Activated naive CD4-positive, alpha-beta T cell treated with anti-CD3 and anti-CD28 coated beads, Interleukin-2, amount 10 ng/mL, durations not matched to agents 7 days and 5 days (primary cell): ENCODE results near the gene HYAL1.
A peak's percentile ranks its signal among the peaks of the same experiment; 100 is the strongest.
"Not testable (repeated sequence)": the region's sequence is repeated elsewhere in the genome, so short reads cannot be mapped to it uniquely, and the experiment has no call there.

ENCODE experiments used
- CTCF ChIA-PET: fragments of 350-600 bp; sonication (Branson Sonifier 250); formaldehyde crosslinking; loops from one replicate; lab custom pipeline; 2021; ENCODE audit warnings: antibody characterized with exemption; lab: Charles Lee
- DNase-seq: peaks from one replicate; pipeline ENCODE4 v3.0.0-alpha.2; 2020
- H3K27ac Mint-ChIP-seq: one replicate; pipeline ENCODE4 v1.8.0; 2021; ENCODE audit warnings: mild to moderate bottlenecking, moderate library complexity, mixed read lengths
- H3K27me3 Mint-ChIP-seq: one replicate; pipeline ENCODE4 v1.8.0; 2021; ENCODE audit warnings: mild to moderate bottlenecking, mixed read lengths
- H3K36me3 Mint-ChIP-seq: one replicate; pipeline ENCODE4 v1.8.0; 2021; ENCODE audit warnings: mixed read lengths
- H3K4me1 Mint-ChIP-seq: one replicate; pipeline ENCODE4 v1.8.0; 2021; ENCODE audit warnings: mixed read lengths
- H3K4me3 Mint-ChIP-seq: one replicate; pipeline ENCODE4 v1.8.0; 2021; ENCODE audit warnings: mild to moderate bottlenecking, moderate library complexity, mixed read lengths
- H3K9me3 Mint-ChIP-seq: one replicate; pipeline ENCODE4 v1.8.0; 2021; ENCODE audit warnings: mixed read lengths

Gene HYAL1

GRCh38 chr3:50266017-50266416 is 37.4 kb downstream of the HYAL1 start:
- DNase-seq = no peak
- Mint-ChIP-seq H3K27ac (no peak overlapping the region), H3K9me3 (no peaks in the 10 kb centered on the region), H3K4me3 (no peak overlapping the region), H3K27me3 (peaks cover 66% of the 10 kb centered on the region), H3K36me3 (no peaks in the 10 kb centered on the region), H3K4me1 (no peaks in the 10 kb centered on the region)
- CTCF ChIA-PET = no interaction called here

- Mint-ChIP-seq H3K36me3 (no peaks in the 10 kb centered on the region), H3K27ac (no peak overlapping the region), H3K9me3 (no peaks in the 10 kb centered on the region), H3K4me3 (no peak overlapping the region), H3K4me1 (peaks cover under 1% of the 10 kb centered on the region), H3K27me3 (peaks cover 63% of the 10 kb centered on the region)
- DNase-seq = no peak
- CTCF ChIA-PET = no interaction called here
Measured at GRCh38 chr3:50265571-50265970, 37.8 kb downstream of the HYAL1 start.

DNA sequence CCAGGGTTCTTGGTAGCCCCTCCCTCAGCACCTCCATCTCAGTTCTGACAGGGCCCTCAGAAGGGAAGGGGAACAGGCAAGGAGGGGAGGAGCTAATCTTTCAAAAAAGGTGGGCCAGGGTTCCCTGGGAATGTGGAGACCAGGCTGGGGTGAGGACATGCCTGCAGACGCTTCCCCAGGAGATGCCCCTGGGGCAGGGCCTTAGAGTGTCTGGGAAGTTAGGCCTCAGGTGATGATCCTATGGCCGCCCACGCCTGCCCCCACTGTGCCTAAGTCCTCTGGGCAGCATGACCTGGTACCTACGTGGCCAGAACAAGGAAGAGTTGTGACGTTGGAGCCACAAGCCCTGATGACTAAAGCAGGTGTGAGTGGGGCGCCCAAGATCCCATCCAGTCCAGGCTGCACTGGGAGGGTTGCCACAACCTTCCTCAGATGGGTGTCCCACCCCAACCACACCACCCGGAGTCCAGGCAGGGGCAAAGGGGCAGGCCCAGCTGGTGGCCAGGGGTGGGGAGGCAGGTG is 38.3 kb downstream of the HYAL1 start:
- H3K27ac Mint-ChIP-seq = no peak overlapping the region
- DNase-seq = no peak
- peaks cover 59% of the 10 kb centered on the region for H3K27me3 Mint-ChIP-seq
- H3K9me3 Mint-ChIP-seq = no peaks in the 10 kb centered on the region
- CTCF ChIA-PET = interaction anchor here (0.6 to 1.7 kb wide), 2 partner anchors 10 to 30 kb away, joined by 3 to 4 read pairs; partner anchors contain the start of gene GNAI2
- no peak overlapping the region for H3K4me3 Mint-ChIP-seq
- H3K4me1 Mint-ChIP-seq = peaks cover 3% of the 10 kb centered on the region
- no peaks in the 10 kb centered on the region for H3K36me3 Mint-ChIP-seq

DNA sequence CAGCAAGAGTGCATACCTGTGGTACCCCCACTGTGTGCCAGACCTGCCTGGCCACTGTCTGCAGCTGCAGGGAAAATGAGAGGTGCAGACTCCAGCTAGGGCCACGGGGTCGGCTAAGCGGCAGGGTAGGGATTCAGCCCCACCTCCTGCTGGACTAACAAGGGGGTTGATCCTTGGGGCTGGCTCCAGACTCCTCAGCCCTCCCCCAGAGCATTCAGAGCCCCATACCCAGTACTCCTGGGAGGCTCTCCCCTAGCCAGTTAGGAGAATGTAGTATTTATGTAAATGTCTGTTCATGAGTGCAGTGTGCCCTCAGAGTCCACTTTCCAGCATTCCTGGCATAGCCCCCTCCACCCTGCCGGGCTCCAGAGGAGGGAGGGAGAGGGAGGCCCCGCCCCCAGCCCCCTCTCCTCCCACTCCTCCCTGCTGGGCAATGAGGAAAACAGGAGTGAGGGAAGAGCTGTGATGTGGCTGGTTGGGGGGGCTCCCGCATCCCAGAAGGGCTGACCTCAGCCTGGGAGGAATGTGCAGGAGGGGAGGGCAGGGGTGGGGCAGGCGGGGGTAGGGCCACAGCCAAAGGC is 38.9 kb downstream of the HYAL1 start:
- peak overlapping the region; percentile 28 for H3K27ac Mint-ChIP-seq

GRCh38 chr3:50263478-50264382 is 39.6 kb downstream of the HYAL1 start:
- Mint-ChIP-seq H3K27ac (peak overlapping the region; percentile 28), H3K36me3 (peaks cover 3% of the 10 kb centered on the region), H3K4me1 (peaks cover 10% of the 10 kb centered on the region), H3K9me3 (no peaks in the 10 kb centered on the region), H3K27me3 (peaks cover 48% of the 10 kb centered on the region), H3K4me3 (no peak overlapping the region)
- CTCF ChIA-PET = interaction anchor here (0.6 to 1.7 kb wide), 4 partner anchors 15 to 69 kb away, joined by 3 to 7 read pairs (median 4); partner anchors contain the start of gene GNAI2
- no peak for DNase-seq

More for the DNA sequence above, 38.9 kb downstream of the HYAL1 start:
- no peak for DNase-seq
- Mint-ChIP-seq H3K4me1 (peaks cover 7% of the 10 kb centered on the region), H3K4me3 (no peak overlapping the region), H3K9me3 (no peaks in the 10 kb centered on the region), H3K36me3 (no peaks in the 10 kb centered on the region), H3K27me3 (peaks cover 54% of the 10 kb centered on the region)
- CTCF ChIA-PET = interaction anchor here (0.6 to 1.7 kb wide), 4 partner anchors 10 to 36 kb away, joined by 3 to 5 read pairs (median 4); partner anchors contain the start of gene GNAI2

DNA sequence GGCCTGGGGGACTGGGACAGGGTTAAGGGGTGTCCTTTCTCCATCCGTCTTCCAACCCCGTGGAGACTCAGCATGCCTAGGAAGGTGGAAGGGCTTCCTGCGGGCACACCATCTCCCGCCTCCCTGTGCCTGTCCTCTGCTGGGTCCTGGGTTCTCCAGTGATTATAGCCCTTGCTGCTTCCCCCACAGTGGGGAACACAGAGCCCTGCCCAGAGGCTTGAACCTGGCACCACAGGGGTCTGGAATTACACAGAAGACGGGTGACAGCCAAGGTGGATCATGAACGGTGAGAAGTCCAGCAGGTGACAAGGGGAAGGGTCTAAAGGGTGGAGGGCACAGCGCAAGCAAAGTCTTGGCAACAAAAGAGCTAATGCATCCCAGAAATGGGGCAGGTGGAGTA is 40.6 kb downstream of the HYAL1 start:
- Mint-ChIP-seq H3K4me1 (peaks cover 10% of the 10 kb centered on the region), H3K27me3 (peaks cover 39% of the 10 kb centered on the region), H3K4me3 (no peak overlapping the region), H3K27ac (no peak overlapping the region), H3K36me3 (peaks cover 11% of the 10 kb centered on the region), H3K9me3 (no peaks in the 10 kb centered on the region)
- CTCF ChIA-PET = interaction anchor here (0.8 to 0.9 kb wide), 3 partner anchors 12 to 68 kb away, joined by 5 to 7 read pairs (median 5); no protein-coding TSS in a partner anchor
- no peak for DNase-seq

- CTCF ChIA-PET = interaction anchor here (0.9 to 1.3 kb wide), 2 partner anchors 12 to 16 kb away, joined by 4 to 5 read pairs; no protein-coding TSS in a partner anchor
- peaks cover 16% of the 10 kb centered on the region for H3K36me3 Mint-ChIP-seq
- H3K27ac Mint-ChIP-seq = not testable (repeated sequence)
Measured at GRCh38 chr3:50262200-50262599, 41.2 kb downstream of the HYAL1 start.

GRCh38 chr3:50261505-50261904 is 41.9 kb downstream of the HYAL1 start:
- Mint-ChIP-seq H3K4me3 (no peak overlapping the region), H3K27me3 (peaks cover 26% of the 10 kb centered on the region), H3K4me1 (peaks cover 10% of the 10 kb centered on the region), H3K9me3 (no peaks in the 10 kb centered on the region), H3K27ac (no peak overlapping the region), H3K36me3 (peaks cover 23% of the 10 kb centered on the region)
- DNase-seq = no peak
- CTCF ChIA-PET = interaction anchor here (0.7 to 1.3 kb wide), 2 partner anchors 15 to 67 kb away, joined by 3 to 4 read pairs; no protein-coding TSS in a partner anchor

More at GRCh38 chr3:50262200-50262599, 41.2 kb downstream of the HYAL1 start:
- H3K4me3 Mint-ChIP-seq, H3K4me1 Mint-ChIP-seq, H3K9me3 Mint-ChIP-seq, DNase-seq: not testable (repeated sequence)
- peaks cover 33% of the 10 kb centered on the region for H3K27me3 Mint-ChIP-seq

DNA sequence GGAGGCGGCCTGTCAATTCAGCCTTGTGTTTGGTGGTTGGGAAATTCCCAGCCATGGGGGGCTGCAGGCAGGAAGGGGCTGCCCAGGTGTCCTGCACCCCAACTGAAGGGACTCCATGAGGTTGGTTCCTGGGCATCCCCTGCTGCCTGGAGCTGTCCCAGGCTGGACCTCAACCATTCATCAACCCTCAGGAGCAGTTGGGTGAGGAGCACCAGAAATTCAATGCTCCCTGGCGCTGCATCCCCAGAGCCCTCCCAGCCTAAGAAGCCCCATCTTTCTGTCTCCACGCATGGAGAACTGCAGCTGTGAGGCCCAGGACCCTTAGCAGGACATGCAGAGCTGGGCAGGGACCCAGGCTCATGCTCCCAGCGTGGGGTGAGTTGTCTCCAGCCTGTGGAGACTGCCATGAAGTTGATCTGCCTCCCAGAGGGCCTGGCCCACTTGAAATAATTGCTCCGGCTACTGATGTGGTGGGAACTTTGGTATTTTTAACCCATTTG is 42.4 kb downstream of the HYAL1 start:
- Mint-ChIP-seq H3K4me1 (peaks cover 10% of the 10 kb centered on the region), H3K4me3 (no peak overlapping the region), H3K36me3 (peaks cover 28% of the 10 kb centered on the region), H3K9me3 (no peaks in the 10 kb centered on the region), H3K27ac (no peak overlapping the region), H3K27me3 (peaks cover 21% of the 10 kb centered on the region)
- CTCF ChIA-PET = interaction anchor here (0.7 to 1.3 kb wide), 4 partner anchors 11 to 66 kb away, joined by 3 to 4 read pairs (median 3); no protein-coding TSS in a partner anchor
- no peak for DNase-seq

DNA sequence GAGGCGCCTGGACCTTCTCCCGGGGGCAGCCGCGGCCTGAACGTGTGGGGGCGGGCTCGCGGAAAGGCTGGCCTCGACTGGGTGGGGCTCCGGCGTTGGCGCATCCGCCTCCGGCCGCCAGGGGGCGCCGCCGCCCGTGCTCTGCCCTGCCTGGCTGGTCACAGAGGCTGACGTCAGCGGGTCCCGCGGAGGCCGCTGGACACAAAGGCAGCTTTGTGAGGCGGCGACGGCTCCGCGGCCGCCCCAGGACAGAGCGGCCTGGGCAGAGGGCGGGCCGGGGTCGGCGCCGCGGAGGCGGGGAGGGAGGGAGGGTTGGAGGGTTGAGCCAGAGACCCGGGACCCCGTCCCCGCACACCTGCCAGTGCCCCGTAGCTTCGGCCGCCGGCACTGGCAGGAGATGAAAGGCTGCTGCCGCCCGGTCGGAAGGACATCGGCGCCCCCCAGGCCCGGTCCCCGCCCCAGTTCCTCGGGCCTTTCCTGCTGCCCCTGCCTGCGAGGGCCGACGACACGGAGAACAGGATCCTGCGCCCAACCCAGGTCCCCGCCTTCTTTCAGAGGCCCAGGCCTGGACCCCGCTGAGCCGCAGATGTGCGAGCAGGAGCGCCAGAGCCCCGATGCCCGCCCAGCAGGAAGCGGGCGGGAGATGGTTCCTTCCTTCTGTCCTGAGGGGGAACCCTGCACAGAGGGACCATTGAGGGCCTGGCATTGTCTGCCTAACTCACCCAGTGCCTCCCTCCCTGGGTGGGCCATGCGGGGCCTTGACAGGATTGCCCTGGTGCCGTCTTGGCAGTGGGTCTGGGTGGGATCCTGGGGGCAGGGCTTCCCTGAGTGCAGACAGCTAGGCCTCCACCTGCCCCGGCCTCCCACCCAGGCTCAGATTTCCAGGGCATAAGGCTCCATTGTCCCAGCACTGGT is 43.1 kb downstream of the HYAL1 start:
- CTCF ChIA-PET = interaction anchor here (0.7 to 2.4 kb wide), 7 partner anchors 9 to 536 kb away, joined by 3 to 23 read pairs (median 3); partner anchors contain the start of gene SEMA3B
- Mint-ChIP-seq H3K9me3 (no peaks in the 10 kb centered on the region), H3K27ac (peak overlapping the region; percentile 55), H3K36me3 (peaks cover 28% of the 10 kb centered on the region), H3K4me1 (peaks cover 10% of the 10 kb centered on the region), H3K4me3 (peak overlapping the region; percentile 66), H3K27me3 (peaks cover 14% of the 10 kb centered on the region)
- DNase-seq = peak; percentile 89

DNA sequence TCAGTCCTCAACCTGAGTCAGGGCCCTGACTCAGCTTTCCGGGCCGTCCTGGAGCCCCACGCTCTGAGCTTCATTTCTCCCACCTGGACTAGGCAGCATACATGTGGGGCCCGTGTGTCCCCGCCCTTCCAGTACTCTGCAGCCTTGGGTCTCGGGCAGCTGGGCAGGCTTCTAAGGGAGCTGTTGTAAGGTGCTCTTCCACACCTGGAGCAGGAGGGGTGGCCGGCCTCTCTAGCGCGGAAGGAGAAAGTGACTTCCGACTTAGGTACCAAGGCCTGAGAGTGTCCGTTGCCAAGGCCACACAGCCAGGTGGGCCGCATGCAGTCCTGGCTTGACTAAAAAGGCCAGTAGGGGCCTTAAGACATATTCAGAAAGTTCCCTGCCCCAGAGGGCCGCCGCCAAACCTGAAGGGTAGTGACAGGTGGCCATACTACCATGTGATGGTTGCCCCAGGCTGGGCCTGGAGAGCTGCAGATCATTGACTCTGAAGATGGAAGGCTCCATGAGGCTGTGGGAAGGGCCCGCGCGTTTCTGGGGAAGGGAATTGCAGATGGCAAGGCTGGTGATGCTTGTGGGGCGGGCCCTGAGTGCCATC is 43.8 kb downstream of the HYAL1 start:
- peak overlapping the region; percentile 55 for H3K27ac Mint-ChIP-seq
- H3K27me3 Mint-ChIP-seq = peaks cover 9% of the 10 kb centered on the region
- peak overlapping the region; percentile 66 for H3K4me3 Mint-ChIP-seq
- CTCF ChIA-PET = interaction anchor here (0.7 to 2.4 kb wide), 9 partner anchors 9 to 535 kb away, joined by 3 to 23 read pairs (median 3); partner anchors contain the start of gene SEMA3B
- H3K9me3 Mint-ChIP-seq = no peaks in the 10 kb centered on the region
- peaks cover 10% of the 10 kb centered on the region for H3K4me1 Mint-ChIP-seq
- DNase-seq = peak; percentile 19
- peaks cover 30% of the 10 kb centered on the region for H3K36me3 Mint-ChIP-seq

DNA sequence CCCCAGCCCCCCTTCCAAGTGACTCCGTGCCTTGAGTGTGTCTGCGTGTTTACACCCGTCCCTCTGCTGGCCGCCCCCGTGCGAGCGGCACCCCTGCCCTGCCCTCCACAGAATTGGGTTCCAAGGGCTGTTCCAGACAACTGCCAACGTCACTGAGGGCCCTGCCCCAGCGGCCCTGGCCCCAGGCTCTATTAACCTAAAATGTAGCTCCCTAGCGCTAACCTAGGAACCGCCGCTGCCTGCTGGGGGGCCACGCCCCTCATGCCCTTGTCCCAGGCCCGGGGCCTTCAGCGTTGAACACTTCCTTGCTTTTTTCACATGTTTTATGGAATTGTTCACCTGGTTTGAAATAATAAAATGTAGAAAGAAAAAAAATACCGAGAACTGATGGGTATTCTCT is 44.4 kb downstream of the HYAL1 start:
- Mint-ChIP-seq H3K4me1 (peaks cover 10% of the 10 kb centered on the region), H3K36me3 (peaks cover 33% of the 10 kb centered on the region), H3K4me3 (no peak overlapping the region), H3K9me3 (no peaks in the 10 kb centered on the region), H3K27ac (no peak overlapping the region), H3K27me3 (peaks cover 5% of the 10 kb centered on the region)
- CTCF ChIA-PET = interaction anchor here (0.7 to 2.4 kb wide), 9 partner anchors 9 to 67 kb away, joined by 3 to 23 read pairs (median 3); partner anchors contain the start of gene SEMA3B
- no peak for DNase-seq
